GM11168 (cell line): ENCODE measurements around the gene FSTL4.
"Not testable (repeated sequence)": the region's sequence is repeated elsewhere in the genome, so short reads cannot be mapped to it uniquely, and the experiment has no call there.

ENCODE experiments used
- in situ Hi-C: fragments of 300-500 bp; cut with MboI; formaldehyde crosslinking; loops from one replicate; pipeline ENCODE4 v1.12.0; 2022; ENCODE audit warnings: low sequenced_read_pairs; ENCODE audit not compliant: unreplicated experiment

FSTL4 gene

DNA sequence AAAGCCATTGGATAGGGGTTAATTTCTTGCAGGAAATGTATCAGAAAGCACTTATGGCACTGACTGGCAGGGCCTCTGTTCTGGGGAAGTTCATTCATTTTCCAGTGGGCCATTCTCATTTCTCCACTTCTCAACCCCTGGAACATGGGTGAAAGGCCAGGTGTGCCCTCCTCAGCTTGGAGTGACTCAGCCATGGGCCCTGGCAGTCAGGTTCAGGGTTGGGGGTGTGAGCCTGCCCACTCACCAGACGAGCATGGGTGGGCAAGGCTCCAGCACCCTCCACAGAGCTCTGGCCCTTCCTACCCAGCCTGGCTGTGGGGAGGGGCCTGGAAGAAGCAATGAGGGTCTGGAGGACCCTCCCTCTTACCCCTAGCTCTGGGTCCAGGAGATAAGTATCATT is 386.2 kb downstream of the FSTL4 start:
- in situ Hi-C loops, result no loop called here

DNA sequence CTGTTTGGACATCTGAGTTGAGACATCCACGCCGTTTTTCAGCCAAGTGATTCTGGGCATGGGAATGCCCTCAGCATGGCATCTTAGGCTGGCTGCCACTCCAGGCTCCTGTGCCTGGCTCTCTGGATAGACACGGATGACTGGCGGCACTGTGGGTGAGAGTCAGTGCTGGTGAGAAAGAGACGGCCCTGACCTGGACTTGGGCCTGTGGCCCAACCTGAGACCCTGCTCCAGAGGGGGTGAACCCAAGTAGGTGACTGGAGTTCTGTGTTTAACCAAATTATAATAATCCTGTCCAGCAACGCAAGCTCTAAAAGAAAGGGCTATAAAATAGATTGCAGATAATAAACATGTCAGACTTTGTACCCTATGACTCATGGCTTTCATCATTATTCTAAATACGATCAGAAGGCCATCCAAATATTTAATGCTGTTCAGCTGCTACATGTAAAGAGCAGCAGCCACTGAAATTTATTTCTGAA is 386.6 kb downstream of the FSTL4 start:
- in situ Hi-C loops, result no loop called here

GRCh38 chr5:133222979-133223378 is 389.4 kb downstream of the FSTL4 start:
- in situ Hi-C loops, result no loop called here

DNA sequence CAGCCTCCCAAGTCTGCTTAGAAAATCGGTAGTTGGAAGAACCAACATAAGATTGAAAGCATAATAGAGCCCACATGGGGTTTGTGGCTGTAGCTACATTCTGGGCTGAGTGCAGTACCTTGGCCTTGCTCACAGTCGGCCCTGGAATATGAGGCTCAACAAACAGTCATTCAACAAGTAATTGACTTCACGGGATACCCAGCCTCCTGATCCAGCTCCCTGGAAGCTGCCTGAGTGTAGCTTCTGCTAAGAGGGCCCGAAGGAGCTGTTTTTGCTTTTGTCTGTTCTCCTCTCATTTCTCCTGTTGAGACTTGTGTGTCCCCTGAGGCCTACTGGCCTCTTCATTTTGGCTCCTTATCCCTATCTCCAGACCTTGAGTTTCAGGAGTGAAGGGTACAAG is 389.8 kb downstream of the FSTL4 start:
- in situ Hi-C loops, result no loop called here

- in situ Hi-C loops, result no loop called here
Measured at GRCh38 chr5:133222040-133222439, 390.3 kb downstream of the FSTL4 start.

DNA sequence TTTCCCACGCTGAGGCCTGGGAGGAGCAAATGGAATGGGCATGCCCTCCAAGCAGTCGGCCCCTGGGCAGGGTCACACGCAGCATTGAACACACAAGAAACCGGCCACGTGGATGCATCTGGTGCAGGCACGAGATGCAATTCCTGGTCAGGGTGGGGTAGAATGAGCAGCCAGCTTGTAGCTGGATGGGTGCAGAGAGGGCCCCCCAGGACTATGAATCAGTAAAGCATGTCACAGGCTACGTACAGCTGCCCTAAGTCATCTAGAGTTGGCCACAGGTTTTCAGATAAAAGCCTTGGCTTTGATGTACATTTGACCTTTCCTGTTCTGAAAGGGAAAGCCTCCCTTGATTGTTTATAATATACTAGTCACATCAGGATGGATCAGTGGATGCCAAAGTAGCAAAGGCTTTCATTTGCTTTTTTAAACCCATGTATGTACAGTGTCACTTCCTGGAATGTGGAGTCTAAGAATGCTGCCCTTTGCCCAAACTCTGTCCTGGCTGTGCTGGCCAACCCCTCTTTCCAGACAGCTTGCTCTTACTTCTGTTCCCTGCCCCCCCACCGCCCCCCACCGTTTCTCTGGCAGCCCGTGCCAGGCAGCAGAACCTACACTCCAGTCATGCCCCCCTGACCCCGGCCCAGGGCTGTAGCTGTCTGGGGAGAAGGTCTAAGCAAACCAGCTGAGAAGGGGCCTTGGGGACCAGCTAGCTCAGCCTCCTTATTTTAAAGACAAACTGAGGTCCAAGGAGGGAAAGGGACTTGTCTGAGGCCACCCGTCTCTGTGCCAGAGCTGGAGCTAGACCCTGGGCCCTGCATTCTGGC is 391.3 kb downstream of the FSTL4 start:
- in situ Hi-C loops, result no loop called here

GRCh38 chr5:133219296-133219695 is 393.0 kb downstream of the FSTL4 start:
- in situ Hi-C loops, result no loop called here

- in situ Hi-C loops, result not testable (repeated sequence)
Measured at GRCh38 chr5:133216138-133216537, 396.2 kb downstream of the FSTL4 start.

DNA sequence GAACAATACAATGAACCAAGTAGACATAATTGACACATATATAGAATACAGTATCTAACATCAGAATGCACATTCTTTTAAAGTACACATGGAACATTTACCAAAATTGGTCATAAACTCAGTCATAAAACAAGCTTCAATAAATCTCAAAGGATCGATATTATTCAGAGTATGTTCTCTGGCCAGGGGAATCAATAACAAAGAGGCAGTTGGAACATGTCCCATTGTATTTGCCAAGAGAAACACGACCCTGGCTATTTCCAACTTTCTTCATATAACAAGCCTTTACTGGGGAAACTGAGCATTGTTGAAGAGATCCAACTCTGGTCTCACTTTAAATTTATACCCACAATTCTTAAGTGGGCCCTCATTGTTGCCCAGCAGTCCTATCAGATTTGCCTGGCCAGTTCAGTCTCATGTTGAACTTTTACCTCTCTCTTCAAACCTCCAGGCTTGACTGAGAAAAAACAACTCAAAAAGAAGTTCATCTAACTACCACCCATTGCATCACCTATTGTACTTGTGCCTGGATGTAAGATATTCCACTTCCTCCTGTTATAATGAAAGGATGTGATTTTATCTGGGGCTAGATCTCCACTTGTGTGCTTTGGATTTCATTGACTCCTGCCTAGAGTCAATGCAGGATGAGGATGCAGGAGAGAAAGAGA is 398.1 kb downstream of the FSTL4 start:
- in situ Hi-C loops, result no loop called here

- in situ Hi-C loops, result no loop called here
Measured at GRCh38 chr5:133205649-133206048, 406.7 kb downstream of the FSTL4 start.

DNA sequence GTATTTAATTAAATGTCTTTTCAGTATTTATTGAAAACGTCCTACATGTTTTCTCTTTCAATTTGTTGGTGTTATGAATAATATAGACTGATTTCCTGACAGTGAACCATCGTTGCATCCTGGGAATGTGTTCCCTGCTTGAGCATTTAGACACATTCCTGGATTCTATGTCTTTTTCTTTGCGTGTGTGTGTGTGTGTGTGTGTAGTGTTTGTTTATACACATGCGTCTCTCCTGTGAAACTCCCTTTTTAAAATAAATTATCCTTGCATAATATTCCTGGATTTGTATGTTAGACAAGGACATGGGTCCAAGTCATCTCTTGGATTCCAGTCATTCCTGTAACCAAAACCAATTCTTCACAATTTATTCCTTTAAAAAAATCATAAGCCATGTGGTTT is 407.1 kb downstream of the FSTL4 start:
- in situ Hi-C loops, result no loop called here

- in situ Hi-C loops, result no loop called here
Measured at GRCh38 chr5:133203317-133204305, 408.7 kb downstream of the FSTL4 start.

GRCh38 chr5:133202066-133202665 is 410.2 kb downstream of the FSTL4 start:
- in situ Hi-C loops, result no loop called here

- in situ Hi-C loops, result no loop called here
Measured at GRCh38 chr5:133201310-133201709, 411.0 kb downstream of the FSTL4 start.

- in situ Hi-C loops, result no loop called here
Measured at GRCh38 chr5:133200256-133200655, 412.1 kb downstream of the FSTL4 start.

- in situ Hi-C loops, result no loop called here
Measured at GRCh38 chr5:133199417-133200178, 412.7 kb downstream of the FSTL4 start.

GRCh38 chr5:133198511-133198910 is 413.8 kb downstream of the FSTL4 start:
- in situ Hi-C loops, result no loop called here

- in situ Hi-C loops, result no loop called here
Measured at GRCh38 chr5:133196441-133197085, 415.8 kb downstream of the FSTL4 start.

- in situ Hi-C loops, result no loop called here
Measured at GRCh38 chr5:133195250-133195649, 417.1 kb downstream of the FSTL4 start.
